AG10803 (cell line): ENCODE data around the gene CDH12.

Experiments
- DNase-seq: peaks from one replicate; pipeline ENCODE4 v3.0.0; 2010; ENCODE audit warnings: low read depth
- H3K4me3 ChIP-seq: 2 replicates; pipeline ENCODE4 v1.5.1; 2011; ENCODE audit warnings: mild to moderate bottlenecking, low read length, control low read depth
- CTCF ChIP-seq: conservative IDR thresholded peaks from 2 replicates; pipeline ENCODE4 v1.5.1; 2011; ENCODE audit warnings: mild to moderate bottlenecking, low read length, control low read depth, inconsistent platforms

Gene CDH12

GRCh38 chr5:21826884-21827283 lies 1026.3 kb downstream of the CDH12 start:
- no peak for TF ChIP-seq CTCF
- H3K4me3 ChIP-seq, result no peak overlapping the region
- no peak for DNase-seq

- no peak for DNase-seq
- H3K4me3 ChIP-seq, result no peak overlapping the region
- TF ChIP-seq CTCF, result no peak
Observed at GRCh38 chr5:21823588-21823987, 1029.6 kb downstream of the CDH12 start.

- TF ChIP-seq CTCF, result no peak
- H3K4me3 ChIP-seq, result no peak overlapping the region
- no peak for DNase-seq
Observed at GRCh38 chr5:21823076-21823574, 1030.0 kb downstream of the CDH12 start.

- no peak for TF ChIP-seq CTCF
- no peak overlapping the region for H3K4me3 ChIP-seq
- DNase-seq, result no peak
Observed at GRCh38 chr5:21820527-21820926, 1032.6 kb downstream of the CDH12 start.

GRCh38 chr5:21818370-21818720 lies 1034.8 kb downstream of the CDH12 start:
- TF ChIP-seq CTCF, result no peak
- no peak overlapping the region for H3K4me3 ChIP-seq
- no peak for DNase-seq

GRCh38 chr5:21817668-21818369 lies 1035.3 kb downstream of the CDH12 start:
- peak; percentile 33; the same call in 1 of the 2 replicates for TF ChIP-seq CTCF
- no peak for DNase-seq
- no peak overlapping the region for H3K4me3 ChIP-seq

GRCh38 chr5:21810737-21811316 lies 1042.3 kb downstream of the CDH12 start:
- TF ChIP-seq CTCF, result peak; percentile 51
- DNase-seq, result peak; percentile 17
- no peak overlapping the region for H3K4me3 ChIP-seq
